ENCODE measurements around the gene ATP6V1F.

ATP6V1F gene

DNA sequence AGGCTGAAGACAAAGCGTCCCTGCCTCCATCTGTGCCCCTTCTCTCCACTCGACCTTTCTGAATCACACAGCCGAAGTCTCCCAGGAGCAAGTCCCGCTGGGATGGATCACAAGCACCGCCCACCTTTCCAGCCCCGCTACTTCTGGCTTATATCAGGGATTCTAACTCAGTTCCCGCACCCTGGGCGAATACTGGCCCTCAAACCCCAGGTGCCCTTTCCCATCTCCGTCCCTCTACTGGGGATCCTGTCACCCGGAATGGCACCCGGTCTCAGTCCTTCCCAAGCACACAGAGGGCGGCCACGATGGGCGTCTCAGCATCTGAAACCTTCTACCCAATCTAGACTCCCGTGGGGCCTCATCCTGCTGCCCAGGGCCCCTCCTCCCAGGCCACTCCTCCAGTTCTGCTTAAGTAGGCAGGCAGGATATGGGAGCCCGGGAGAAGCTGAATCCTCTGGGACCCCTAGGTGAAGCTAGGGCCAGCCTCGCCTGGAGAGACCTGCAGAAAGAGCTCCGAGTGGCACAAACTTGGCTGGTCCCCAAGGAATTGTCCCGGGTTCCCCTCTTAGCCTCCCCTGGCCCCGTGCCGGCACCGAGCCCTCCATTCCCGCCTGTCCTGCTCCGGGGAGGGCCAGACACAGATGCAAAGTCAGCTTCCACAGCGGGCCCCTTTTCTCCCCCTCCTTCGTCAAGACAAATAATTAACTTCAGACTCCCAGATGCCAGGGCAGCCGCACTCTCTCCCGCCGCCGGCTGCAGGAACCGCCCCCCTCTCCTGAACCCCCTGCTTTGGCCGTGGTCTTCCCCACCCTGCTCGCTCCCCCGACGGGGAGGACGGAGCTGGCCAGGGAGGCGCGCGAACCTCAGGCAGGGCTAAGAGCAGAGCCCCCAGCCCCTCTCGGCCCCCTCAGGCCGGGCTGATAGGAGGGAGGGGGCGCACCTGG, 47.2 kb downstream of the ATP6V1F start:
- TF ChIP-seq, protein P1, sequence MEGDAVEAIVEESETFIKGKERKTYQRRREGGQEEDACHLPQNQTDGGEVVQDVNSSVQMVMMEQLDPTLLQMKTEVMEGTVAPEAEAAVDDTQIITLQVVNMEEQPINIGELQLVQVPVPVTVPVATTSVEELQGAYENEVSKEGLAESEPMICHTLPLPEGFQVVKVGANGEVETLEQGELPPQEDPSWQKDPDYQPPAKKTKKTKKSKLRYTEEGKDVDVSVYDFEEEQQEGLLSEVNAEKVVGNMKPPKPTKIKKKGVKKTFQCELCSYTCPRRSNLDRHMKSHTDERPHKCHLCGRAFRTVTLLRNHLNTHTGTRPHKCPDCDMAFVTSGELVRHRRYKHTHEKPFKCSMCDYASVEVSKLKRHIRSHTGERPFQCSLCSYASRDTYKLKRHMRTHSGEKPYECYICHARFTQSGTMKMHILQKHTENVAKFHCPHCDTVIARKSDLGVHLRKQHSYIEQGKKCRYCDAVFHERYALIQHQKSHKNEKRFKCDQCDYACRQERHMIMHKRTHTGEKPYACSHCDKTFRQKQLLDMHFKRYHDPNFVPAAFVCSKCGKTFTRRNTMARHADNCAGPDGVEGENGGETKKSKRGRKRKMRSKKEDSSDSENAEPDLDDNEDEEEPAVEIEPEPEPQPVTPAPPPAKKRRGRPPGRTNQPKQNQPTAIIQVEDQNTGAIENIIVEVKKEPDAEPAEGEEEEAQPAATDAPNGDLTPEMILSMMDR (IDR thresholded peaks at IDR 0.05; ENCODE audit: low read depth, low read length, poor library complexity, severe bottlenecking), result no peak
- TF ChIP-seq EZH2phosphoT487 (IDR thresholded peaks at IDR 0.05; ENCODE audit: borderline replicate concordance, low read length), result no peak
- no peaks in the 10 kb centered on the region for H3F3A ChIP-seq (ENCODE audit: control insufficient read depth, insufficient read depth)
- H3K36me3 ChIP-seq (ENCODE audit: control insufficient read depth, low read length), result no peaks in the 10 kb centered on the region
- H3K4me3 ChIP-seq (ENCODE audit: low read length), result no peak overlapping the region
- no peaks in the 10 kb centered on the region for H3K79me2 ChIP-seq (ENCODE audit: control insufficient read depth, low read length)
- no peaks in the 10 kb centered on the region for H3K9me2 ChIP-seq (replicated peaks; ENCODE audit: control insufficient read depth, low read length)
- H3K9me3 ChIP-seq (ENCODE audit: control insufficient read depth, insufficient read depth, low read length), result no peaks in the 10 kb centered on the region
- no peaks in the 10 kb centered on the region for H4K20me1 ChIP-seq (ENCODE audit: control insufficient read depth, insufficient read depth, low read depth, low read length)
- H3K4me2 ChIP-seq (ENCODE audit: low read length), result no peak overlapping the region
- H3K27me3 ChIP-seq (ENCODE audit: control insufficient read depth, low read length), result peaks cover 32% of the 10 kb centered on the region
- no peaks in the 10 kb centered on the region; the same call in 1 of the 2 replicates for H3K4me1 ChIP-seq (ENCODE audit: control insufficient read depth, low read length)
- H3K27ac ChIP-seq (ENCODE audit: low read depth, low read length), result no peak overlapping the region

DNA sequence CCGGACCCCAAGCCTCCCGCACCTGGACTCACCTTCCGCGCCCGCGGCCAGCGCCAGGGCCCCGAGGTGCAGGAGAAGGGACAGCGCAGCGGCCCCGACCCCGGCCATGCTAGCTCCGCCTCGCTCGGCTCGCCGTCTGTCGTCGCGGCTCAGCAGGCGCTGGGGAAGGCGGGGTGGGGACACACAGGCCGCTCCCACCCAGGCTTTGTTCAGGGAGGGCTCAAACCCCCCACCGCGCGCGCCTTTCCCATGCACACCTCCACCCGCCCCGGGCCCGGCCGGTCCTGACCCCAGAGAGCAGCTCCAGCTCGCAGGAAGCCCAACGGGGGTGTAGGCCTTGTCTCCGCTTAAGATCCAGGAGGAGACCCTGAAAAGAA, 47.9 kb downstream of the ATP6V1F start, which contains the start of gene KCP:
TSS of gene KCP (minus strand) at position 141 of the 377 bp plus-strand sequence. CDS start at position 108, 33 bp downstream.
- no peaks in the 10 kb centered on the region for H3K79me2 ChIP-seq (ENCODE audit: control insufficient read depth, low read length)
- no peaks in the 10 kb centered on the region for H3K9me2 ChIP-seq (replicated peaks; ENCODE audit: control insufficient read depth, low read length)
- H3K27me3 ChIP-seq (ENCODE audit: control insufficient read depth, low read length), result peaks cover 36% of the 10 kb centered on the region
- H3K4me1 ChIP-seq (ENCODE audit: control insufficient read depth, low read length), result no peaks in the 10 kb centered on the region; the same call in 1 of the 2 replicates
- no peak within 1 kb of the TSS for H3K4me3 ChIP-seq (ENCODE audit: low read length)
- no peaks in the 10 kb centered on the region for H4K20me1 ChIP-seq (ENCODE audit: control insufficient read depth, insufficient read depth, low read depth, low read length)
- H3K9me3 ChIP-seq (ENCODE audit: control insufficient read depth, insufficient read depth, low read length), result no peaks in the 10 kb centered on the region
- H3K36me3 ChIP-seq (ENCODE audit: control insufficient read depth, low read length), result no peaks in the 10 kb centered on the region
- no peak within 1 kb of the TSS for H3K27ac ChIP-seq (ENCODE audit: low read depth, low read length)
- no peak for TF ChIP-seq EZH2phosphoT487 (IDR thresholded peaks at IDR 0.05; ENCODE audit: borderline replicate concordance, low read length)
- TF ChIP-seq, protein P1 (IDR thresholded peaks at IDR 0.05; ENCODE audit: low read depth, low read length, poor library complexity, severe bottlenecking), result no peak
- H3F3A ChIP-seq (ENCODE audit: control insufficient read depth, insufficient read depth), result no peaks in the 10 kb centered on the region
- H3K4me2 ChIP-seq (ENCODE audit: low read length), result no peak within 1 kb of the TSS

DNA sequence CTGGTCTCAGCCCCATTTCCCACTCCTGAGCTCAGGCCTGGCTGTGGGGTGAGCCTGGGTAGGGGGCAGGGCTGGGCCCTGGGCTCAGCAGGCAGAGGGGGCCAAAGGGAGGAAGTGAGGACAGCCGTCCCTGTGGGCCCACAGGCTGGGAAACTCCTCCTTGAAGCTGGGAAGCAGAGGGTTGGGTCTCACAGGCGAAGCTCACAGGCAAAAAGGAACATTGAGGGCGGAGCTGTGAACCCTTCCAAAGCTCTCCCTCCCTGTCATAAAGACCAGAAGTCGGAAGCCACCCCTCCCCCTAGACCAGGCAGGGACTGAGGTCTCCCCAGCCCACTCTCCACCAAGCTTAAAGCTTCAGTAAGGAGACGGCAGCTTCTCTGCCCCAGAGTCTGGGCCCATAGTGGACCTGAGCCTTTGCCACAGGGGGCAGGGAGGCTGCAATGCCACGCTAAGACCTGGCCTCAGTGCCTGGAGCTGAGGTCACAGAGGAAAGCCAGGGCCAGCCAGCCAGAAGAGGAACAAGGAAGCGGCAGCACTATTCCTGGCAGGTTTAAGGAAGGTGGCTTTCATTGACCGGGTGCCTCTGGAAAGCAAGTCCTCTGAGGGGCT, 48.9 kb downstream of the ATP6V1F start:
- no peak overlapping the region for H3K4me3 ChIP-seq (ENCODE audit: low read length)
- no peaks in the 10 kb centered on the region for H4K20me1 ChIP-seq (ENCODE audit: control insufficient read depth, insufficient read depth, low read depth, low read length)
- H3K4me1 ChIP-seq (ENCODE audit: control insufficient read depth, low read length), result no peaks in the 10 kb centered on the region; the same call in 1 of the 2 replicates
- no peak overlapping the region for H3K27ac ChIP-seq (ENCODE audit: low read depth, low read length)
- no peaks in the 10 kb centered on the region for H3K9me2 ChIP-seq (replicated peaks; ENCODE audit: control insufficient read depth, low read length)
- H3F3A ChIP-seq (ENCODE audit: control insufficient read depth, insufficient read depth), result no peaks in the 10 kb centered on the region
- no peaks in the 10 kb centered on the region for H3K9me3 ChIP-seq (ENCODE audit: control insufficient read depth, insufficient read depth, low read length)
- H3K79me2 ChIP-seq (ENCODE audit: control insufficient read depth, low read length), result no peaks in the 10 kb centered on the region
- no peaks in the 10 kb centered on the region for H3K36me3 ChIP-seq (ENCODE audit: control insufficient read depth, low read length)
- TF ChIP-seq EZH2phosphoT487 (IDR thresholded peaks at IDR 0.05; ENCODE audit: borderline replicate concordance, low read length), result no peak
- TF ChIP-seq, protein P1 (IDR thresholded peaks at IDR 0.05; ENCODE audit: low read depth, low read length, poor library complexity, severe bottlenecking), result no peak
- no peak overlapping the region for H3K4me2 ChIP-seq (ENCODE audit: low read length)
- peaks cover 44% of the 10 kb centered on the region for H3K27me3 ChIP-seq (ENCODE audit: control insufficient read depth, low read length)
